GM15510 (cell line): ENCODE data around the gene RALB.

Experiments used
- POLR2A ChIP-seq: IDR thresholded peaks from 3 replicates; pipeline ENCODE4 v1.6.1; 2011; ENCODE audit warnings: borderline replicate concordance; ENCODE audit not compliant: insufficient read length; ENCODE audit errors: extremely low read depth

Gene RALB

DNA sequence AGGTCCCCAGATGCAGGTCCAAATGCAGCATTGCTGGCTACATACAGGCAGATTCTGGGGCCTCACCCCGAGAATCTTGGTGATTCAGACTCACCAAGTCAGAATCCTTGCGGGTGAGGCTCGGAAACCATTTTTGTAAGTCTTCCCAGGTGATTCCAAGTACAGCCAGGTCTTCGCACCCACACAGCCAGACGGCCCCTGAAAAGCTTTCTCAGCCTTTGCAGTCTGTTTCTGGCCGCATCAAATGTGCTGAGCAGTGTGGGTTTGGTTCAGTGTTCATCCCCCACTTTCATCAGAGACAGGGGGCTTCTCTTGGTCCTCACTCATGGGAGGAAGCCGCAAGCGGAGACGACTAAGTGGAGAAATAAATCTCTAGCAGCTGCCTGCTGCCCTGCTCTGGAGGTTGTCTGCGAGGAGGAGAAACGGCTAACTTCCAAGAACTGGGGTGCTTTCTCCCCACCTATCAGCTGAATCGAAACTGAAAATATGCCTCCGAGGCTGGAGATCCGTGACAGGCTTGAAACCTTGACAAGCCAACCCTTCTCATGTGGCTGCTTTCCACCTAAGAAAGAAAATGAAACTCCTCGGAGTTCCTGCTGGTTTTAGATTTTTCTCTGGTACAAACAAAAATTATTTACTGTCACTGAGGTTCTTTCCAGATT lies 20.5 kb upstream of the RALB start:
- peak; percentile 54 for TF ChIP-seq POLR2A

DNA sequence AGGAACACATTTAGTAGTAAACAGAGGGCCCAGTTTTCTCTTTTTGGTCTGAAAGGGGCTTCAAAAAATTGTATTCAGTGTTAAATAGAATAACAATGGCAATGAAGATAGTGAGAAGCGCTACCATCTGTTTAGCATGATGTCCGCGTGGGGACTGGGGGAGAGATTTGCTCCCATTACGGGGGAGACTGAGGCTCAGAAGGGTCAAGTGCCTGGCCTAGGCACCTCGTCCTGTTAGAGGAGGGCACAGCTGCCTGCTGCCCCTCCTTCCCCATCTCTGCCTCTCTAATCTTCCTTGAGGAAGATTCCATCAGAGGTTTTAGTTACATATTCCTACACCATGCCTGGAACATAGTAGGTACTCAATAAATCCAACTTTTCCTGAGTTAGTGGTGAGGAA lies 19.4 kb upstream of the RALB start:
- TF ChIP-seq POLR2A = no peak

DNA sequence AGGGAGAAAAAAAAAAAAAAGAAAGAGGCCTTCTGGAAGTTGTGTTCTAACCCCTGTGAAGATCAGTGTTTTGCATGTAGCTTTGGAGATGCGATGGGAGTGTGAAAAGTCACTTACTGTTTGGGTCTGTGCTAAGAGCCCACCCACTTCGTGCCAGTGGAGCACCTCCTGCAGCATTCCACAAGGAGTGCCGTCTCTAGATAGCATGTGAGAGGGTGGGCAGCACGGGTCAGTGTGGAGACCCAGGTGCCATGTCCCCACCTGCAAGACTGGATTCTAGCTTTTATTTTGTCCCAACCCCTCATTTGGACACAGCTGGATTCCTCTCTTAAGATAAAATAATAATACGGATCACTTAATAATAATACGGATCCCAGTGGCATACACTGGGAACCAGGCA lies 17.0 kb upstream of the RALB start:
- no peak for TF ChIP-seq POLR2A

DNA sequence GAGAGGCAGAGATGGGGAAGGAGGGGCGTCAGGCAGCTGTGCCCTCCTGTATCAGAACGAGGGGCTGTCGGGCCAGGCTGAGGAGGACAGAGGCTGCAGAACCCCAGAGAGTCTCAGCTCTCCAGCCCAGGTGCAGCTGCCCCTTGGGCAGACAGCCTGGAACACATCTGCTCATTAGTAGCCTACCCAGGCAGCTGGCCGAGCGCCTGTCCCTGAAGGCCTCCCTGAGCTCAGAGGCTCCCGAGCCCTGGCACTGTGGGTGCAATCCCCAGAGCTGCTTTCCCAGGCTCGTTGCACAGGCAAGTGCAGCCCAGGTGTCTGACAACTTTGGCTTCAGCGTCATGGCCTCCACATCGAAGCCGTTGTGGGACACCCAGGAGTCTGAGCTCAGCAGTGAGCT lies 16.3 kb upstream of the RALB start:
- no peak for TF ChIP-seq POLR2A

DNA sequence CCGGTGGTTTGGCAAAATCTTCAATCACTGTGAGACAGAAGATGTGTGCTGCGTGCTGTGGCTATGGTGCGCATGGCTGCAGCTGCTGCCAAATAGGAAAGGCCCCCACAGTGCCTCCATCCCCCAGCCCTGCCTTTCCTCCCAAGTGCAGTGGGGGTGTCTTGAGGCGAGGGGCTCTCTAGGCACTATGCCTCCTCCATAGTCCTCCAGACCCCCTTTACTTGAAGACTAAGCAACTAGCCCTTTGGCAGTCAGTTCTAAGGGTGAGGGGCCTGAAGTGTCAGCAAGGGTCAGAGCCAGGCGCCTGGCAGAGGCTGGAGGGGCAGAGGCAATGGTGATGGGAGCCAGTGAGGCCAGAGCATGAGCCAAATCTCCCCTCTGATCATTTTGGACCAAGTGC lies 15.9 kb upstream of the RALB start:
- no peak for TF ChIP-seq POLR2A

DNA sequence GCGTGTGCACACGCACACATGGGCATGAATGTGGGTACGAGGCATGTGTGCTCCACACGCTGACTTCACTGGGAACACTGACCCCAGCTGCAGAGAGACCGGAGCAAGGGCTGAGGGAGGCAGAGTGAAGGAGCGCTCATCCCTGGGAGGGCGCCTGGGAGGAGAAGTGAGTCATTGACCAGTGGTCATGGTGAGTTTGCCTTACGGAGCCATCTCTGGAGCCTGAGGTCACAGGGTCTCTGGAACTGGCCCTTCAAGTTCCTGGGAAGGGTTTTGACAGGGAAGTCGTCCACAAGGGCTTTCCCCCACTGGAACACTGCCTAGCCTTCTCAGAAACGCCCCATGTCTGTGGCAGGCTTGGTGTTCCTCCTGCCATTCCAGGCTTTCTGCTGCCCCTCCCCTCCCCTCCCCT lies 15.2 kb upstream of the RALB start:
- TF ChIP-seq POLR2A = no peak

DNA sequence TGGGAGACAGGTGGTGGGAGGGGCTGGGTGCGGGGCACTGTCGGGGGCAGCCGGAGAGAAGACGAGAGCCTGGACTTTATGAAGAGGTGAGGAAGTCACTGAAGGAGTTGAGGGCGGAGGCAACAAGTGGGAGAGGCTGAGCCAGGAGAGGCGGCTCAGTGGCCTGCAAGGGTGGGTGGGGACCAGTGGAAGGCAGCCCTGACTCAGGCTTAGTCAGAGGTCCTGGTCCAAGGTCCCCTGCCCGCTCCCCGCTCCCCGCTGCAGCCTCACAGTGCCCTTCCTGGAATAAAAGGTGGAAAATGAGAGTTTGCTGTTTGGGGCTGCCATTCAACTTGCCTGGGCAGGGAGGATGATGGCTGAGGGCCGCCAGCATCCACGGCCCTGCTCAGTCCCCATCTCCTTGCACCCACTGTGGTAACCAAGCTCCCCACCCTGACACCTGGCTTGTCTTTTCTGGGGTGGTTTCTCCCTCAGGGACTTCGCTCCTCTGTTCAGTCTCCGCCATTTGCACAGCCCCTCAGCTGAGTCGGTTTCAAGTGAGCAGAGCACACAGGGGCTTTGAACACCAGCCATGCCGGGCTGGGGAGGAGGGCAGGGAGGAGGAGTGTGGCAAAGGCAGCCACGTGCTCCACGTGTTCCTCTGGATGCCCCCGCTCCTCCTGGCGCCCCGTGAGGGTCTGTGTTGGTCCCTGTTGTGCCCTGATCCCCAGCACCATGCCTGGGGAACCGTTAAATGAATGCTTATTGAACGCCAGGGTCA lies 13.7 kb upstream of the RALB start:
- TF ChIP-seq POLR2A = no peak

DNA sequence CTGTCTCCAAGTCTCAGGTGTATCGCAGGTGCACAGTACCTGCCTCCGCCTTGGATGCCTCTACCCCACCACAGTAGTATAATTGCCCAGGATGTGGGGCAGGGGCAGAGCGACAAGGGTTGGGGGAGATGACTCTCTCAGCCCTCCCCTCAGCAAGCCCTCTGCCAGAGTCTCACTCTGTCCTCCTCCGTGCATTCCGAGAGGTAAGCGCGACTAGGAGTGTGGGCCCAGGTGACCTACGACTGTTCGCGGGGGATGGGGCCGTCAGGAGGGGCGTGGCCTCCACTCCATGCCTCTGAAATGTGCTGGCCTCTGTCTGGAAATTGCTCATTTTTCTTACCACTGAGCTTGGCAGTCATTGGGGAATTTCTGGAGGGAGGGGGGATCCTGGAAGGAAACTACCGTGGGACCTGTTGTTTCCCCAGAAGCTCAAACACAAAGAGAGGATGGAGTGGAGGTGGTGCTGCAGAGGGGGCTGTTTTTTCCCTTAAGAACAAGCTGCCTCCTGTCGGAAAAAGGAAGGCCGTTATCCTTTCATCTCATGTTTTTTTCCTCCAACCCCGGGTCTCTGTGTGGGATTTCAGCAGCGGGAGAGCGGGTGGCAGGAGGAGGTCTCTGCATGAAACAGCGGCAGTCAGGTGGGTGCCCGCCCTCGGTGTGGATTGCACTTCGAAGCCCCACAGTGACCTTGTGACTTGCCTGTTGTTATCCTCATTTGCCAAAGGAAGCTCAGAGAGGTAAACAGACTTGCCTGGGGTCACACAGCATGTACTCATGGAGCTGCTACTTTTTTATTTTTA lies 13.0 kb upstream of the RALB start:
- TF ChIP-seq POLR2A = no peak

DNA sequence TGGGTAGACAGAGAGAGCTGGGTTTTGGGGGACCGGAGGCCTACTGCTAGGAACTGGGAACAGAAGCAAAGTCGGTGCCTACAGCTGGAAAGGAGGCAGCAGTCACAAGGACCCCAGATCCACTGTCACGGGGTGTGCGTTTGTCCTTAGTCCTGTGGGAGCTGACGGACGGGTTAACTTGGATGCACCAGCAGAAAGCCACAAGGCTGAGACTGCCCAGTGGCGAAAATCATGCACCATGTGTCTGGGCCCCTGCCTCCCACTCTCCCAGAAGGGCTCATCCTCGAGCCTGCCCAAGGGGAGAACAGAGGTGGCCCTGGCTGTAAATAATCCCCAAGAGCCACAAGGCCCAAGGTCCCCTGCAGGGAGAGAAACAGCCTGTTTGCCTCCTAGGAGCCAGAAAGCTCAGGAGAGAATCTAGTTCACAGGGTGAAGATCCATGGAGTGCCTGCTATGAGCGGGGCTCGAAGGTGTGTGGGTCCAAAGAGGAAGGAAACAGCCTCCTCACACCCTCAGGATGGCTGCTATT lies 11.7 kb upstream of the RALB start:
- no peak for TF ChIP-seq POLR2A

DNA sequence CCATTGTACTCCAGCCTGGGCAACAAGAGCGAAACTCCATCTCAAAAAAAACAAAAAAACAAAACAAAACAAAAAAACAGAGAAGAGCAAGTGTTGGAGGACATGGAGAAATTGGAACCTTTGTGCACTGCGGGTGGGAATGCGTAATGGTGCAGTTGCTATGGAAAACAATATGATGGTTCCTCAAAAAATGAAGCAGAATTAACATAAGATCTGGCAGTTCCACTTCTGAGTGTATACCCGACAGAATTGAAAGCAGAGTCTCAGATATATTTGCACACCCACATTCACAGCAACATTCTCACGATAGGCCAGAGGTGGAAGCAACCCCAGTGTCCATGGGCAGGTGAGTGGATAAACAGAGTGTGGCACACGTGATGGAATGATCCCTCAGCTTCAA lies 11.0 kb upstream of the RALB start:
- no peak for TF ChIP-seq POLR2A

DNA sequence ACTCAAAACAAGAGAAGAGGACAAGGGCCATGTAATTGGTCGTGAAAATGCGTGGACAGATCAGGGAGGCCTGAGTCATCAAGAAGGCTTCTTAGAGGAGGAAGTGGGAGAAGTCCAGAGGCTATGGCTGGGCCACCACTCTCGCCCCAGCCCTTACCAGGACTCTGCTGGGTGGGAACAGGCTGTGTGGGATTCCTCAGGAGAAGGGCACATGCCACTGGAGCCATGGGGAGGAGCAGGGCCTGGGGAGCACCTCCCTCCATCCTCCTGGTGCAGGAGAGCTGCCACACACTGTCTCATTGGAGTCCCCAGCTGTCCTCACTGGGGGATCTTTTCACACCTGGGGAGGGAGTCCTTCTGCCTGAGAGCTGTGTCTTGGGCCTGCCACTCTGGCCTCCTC lies 9.4 kb upstream of the RALB start:
- no peak for TF ChIP-seq POLR2A

DNA sequence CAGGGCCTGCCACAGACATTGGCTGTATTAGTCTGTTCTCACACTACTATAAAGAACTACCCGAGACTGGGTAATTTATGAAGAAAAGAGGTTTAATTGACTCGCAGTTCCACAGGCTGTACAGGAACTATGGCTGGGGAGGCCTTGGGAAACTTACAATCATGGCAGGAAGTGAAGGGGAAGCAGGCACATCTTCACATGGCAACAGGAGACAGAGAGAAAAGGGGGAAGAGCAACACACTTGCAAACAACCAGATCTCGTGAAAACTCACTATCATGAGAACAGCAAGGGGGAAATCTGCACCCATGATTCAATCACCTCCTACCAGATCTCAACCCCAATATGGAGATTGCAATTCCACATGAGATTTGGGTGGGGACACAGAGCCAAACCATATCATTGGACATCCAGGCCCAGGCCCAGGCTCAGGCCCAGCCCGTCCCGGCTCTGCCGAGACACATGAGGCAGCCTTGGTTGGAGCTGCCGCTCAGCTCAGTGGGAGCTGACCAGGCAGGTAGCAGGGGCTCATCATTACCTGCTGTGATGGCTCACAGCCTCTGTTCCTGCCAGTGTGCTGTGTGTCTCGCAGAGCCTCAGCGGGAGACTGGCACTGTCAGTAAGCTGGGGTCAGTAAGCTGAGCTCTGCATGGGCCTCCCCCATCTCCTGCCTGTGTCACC lies 8.6 kb upstream of the RALB start:
- TF ChIP-seq POLR2A = no peak

DNA sequence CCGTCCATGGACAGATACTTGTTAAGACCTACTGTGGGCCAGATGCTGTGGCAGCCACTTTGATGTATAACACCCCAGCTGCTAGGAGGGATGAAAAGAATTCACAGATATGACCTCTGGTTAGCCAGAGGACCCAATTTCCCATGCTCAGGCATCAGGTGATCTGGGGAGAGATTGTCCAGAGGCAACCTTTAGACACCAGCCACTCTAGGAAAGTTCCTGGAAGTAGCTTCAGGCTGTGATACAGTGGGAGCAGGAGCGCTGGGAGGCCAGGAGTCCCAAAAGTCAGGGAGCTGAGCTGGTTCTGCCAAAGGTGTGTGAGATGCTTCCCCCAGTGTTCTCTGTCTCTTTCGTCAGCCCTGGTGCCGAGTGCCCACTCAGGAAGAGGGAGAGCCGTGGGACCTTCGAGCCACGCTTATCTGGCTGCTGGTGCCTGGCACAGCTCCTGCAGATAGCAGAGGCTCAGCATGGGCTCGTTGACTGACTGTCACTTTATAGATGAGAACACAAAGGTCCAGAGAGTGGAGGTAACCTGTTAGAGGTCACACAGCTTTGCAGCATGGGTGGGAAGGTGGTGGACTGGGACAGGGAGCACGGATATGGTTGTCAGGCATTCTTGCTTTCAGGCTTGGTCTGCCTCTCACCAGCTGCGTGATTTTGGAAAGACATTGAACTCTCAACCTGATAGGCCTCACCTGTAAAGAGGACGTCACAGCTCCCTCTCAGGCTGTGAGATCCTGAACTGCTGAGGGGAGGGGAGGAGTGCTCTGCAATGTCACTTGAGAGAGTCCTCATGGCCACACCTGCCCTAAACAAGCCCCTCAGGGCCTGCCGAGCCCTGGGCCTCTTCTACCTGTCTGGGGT lies 7.8 kb upstream of the RALB start:
- TF ChIP-seq POLR2A = no peak

DNA sequence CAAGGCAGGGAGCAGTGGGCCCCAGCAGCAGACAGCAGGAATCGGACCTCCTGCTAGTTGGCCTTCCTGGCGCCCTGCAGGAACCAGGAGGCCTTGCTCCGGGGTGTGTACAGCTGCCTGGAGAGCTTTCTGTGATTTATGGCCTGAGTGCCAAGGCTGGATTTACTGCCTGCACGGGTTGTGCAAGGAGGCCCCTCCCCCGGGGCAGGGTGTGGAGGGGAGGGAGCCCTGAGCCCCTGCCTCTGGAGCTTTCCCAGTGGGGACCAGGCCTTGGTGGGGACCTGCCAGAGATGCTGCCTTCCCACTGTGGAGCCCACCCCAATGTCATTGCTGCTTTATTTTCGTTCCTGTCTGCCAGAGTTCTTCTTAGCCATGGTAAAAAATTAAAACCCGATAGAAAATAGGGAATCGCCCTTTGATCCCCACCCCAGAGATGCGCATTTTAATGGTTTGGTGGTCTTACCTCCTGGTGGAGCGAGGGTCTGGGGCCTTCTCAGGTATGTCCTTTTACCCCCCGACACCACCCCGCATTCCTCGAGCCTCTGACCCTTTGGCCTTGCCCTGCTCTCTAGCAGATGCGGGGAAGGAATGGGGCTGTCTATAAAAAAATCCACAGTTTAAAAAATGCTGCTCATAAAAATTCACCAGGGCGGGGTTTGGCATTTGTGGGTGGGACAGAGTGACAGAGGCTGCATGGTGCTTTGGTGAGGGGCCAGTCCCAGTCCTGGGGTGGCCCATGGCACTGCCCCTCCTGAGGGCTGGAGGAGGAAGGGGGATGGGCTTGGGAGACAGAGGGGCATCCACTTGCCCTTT lies 6.9 kb upstream of the RALB start:
- no peak for TF ChIP-seq POLR2A
